Liver (tissue), 9 donors: ENCODE data around the gene ECI1. TPM values are rescaled to one million over a fixed set of nuclear protein-coding genes. Genes with fewer than 3 reads are reported as not detected.

Experiments
- DNase-seq: peaks from one replicate; pipeline ENCODE4 v3.0.0-alpha.2; 2017; ENCODE audit warnings: low spot score
- H3K27ac ChIP-seq, 2 donors: one replicate each; pipeline ENCODE4 v1.7.0; 2013; ENCODE audit warnings: inconsistent platforms in 2 of 2, low read length in 2 of 2, control low read depth in 1 of 2, low read depth in 1 of 2, mild to moderate bottlenecking in 1 of 2
- H3K27me3 ChIP-seq, 4 donors: one replicate each; pipeline versions ENCODE4 v1.6.1 to v1.7.0; 2013; ENCODE audit warnings: low read length in 3 of 4, inconsistent platforms in 1 of 4, mild to moderate bottlenecking in 1 of 4, moderate library complexity in 1 of 4; ENCODE audit not compliant: control insufficient read depth in 4 of 4, insufficient read depth in 4 of 4
- H3K36me3 ChIP-seq, 4 donors: one replicate each; pipeline versions ENCODE4 v1.6.1 to v1.7.0; 2013; ENCODE audit warnings: low read length in 3 of 4, mild to moderate bottlenecking in 3 of 4, low read depth in 1 of 4, moderate library complexity in 1 of 4; ENCODE audit not compliant: control insufficient read depth in 4 of 4, insufficient read depth in 3 of 4
- H3K4me1 ChIP-seq, 4 donors: one replicate each; pipeline versions ENCODE4 v1.6.1 to v1.7.0; 2013; ENCODE audit warnings: low read length in 3 of 4, mild to moderate bottlenecking in 3 of 4, moderate library complexity in 1 of 4; ENCODE audit not compliant: control insufficient read depth in 4 of 4, insufficient read depth in 4 of 4
- H3K4me3 ChIP-seq, 3 donors: one replicate each; pipeline versions ENCODE4 v1.6.1 to v1.7.0; 2013; ENCODE audit warnings: low read length in 3 of 3, control low read depth in 1 of 3, low read depth in 1 of 3, mild to moderate bottlenecking in 1 of 3
- H3K9ac ChIP-seq, 2 donors: one replicate each; pipeline ENCODE4 v1.7.0; 2013; ENCODE audit warnings: low read length in 2 of 2, mild to moderate bottlenecking in 2 of 2, moderate library complexity in 2 of 2, control low read depth in 1 of 2, low read depth in 1 of 2
- H3K9me3 ChIP-seq, 4 donors: one replicate each; pipeline versions ENCODE4 v1.6.1 to v1.7.0; 2013; ENCODE audit warnings: low read length in 3 of 4; ENCODE audit not compliant: control insufficient read depth in 4 of 4
- FOXA1 ChIP-seq: IDR thresholded peaks from 2 replicates; pipeline ENCODE4 v1.6.1; 2016; ENCODE audit warnings: antibody characterized with exemption
- FOXA2 ChIP-seq: IDR thresholded peaks from 2 replicates; pipeline ENCODE4 v1.6.1; 2016; ENCODE audit warnings: antibody characterized with exemption
- GABPA ChIP-seq, 2 donors: IDR thresholded peaks in 1 of 2; conservative IDR thresholded peaks in 1 of 2; 2 replicates each; pipeline ENCODE4 v1.6.1; 2016; ENCODE audit warnings: antibody characterized with exemption in 2 of 2, mild to moderate bottlenecking in 1 of 2, moderate library complexity in 1 of 2
- HNF4A ChIP-seq, 2 donors: conservative IDR thresholded peaks; 2 replicates each; pipeline ENCODE4 v1.6.1; 2016; ENCODE audit warnings: antibody characterized with exemption in 2 of 2, mild to moderate bottlenecking in 2 of 2
- HNF4G ChIP-seq: IDR thresholded peaks from 2 replicates; pipeline ENCODE4 v1.6.1; 2016; ENCODE audit warnings: antibody characterized with exemption
- JUND ChIP-seq, 2 donors: IDR thresholded peaks; 2 replicates each; pipeline ENCODE4 v1.6.1; 2016; ENCODE audit warnings: antibody characterized with exemption in 2 of 2
- MAX ChIP-seq: IDR thresholded peaks from 2 replicates; pipeline ENCODE4 v1.6.1; 2016; ENCODE audit warnings: antibody characterized with exemption
- NR2F2 ChIP-seq: IDR thresholded peaks from 2 replicates; pipeline ENCODE4 v1.6.1; 2016; ENCODE audit warnings: antibody characterized with exemption
- RAD21 ChIP-seq, 2 donors: IDR thresholded peaks; 2 replicates each; pipeline ENCODE4 v1.6.1; 2016; ENCODE audit warnings: antibody characterized with exemption in 2 of 2, mild to moderate bottlenecking in 2 of 2
- RXRA ChIP-seq, 2 donors: IDR thresholded peaks; 2 replicates each; pipeline ENCODE4 v1.6.1; 2017 to 2018; ENCODE audit warnings: antibody characterized with exemption in 2 of 2, mild to moderate bottlenecking in 1 of 2
- SP1 ChIP-seq: IDR thresholded peaks from 2 replicates; pipeline ENCODE4 v1.6.1; 2018; ENCODE audit warnings: antibody characterized with exemption, mild to moderate bottlenecking
- TAF1 ChIP-seq: conservative IDR thresholded peaks from 2 replicates; pipeline ENCODE4 v1.6.1; 2016; ENCODE audit warnings: antibody characterized with exemption, mild to moderate bottlenecking
- YY1 ChIP-seq: IDR thresholded peaks from 2 replicates; pipeline ENCODE4 v1.6.1; 2016; ENCODE audit warnings: antibody characterized with exemption, mild to moderate bottlenecking
- ZBTB33 ChIP-seq: IDR thresholded peaks from 2 replicates; pipeline ENCODE4 v1.6.1; 2016; ENCODE audit warnings: antibody characterized with exemption
- whole genome bisulfite sequencing: extraction: QIAGEN DNeasy Blood & Tissue Kit; methylation state at CpG from one replicate; pipeline ENCODE4 v1.1.7; 2013; 5-methylcytosine and 5-hydroxymethylcytosine counted together
- polyA plus RNA-seq, 2 donors: library from polyadenylated mRNA; stranded (reverse) in 1 of 2; unstranded in 1 of 2; fragments of 200-250 nt in 1 of 2; fragments of >200 nt in 1 of 2; fragmentation: Nextera tagmentation in 1 of 2; extraction: Ambion mirVana in 1 of 2; gene quantifications; one replicate each; pipeline versions ENCODE4 v1.2.1 to v1.2.3, GENCODE V29; 2013 to 2015
- total RNA-seq, 2 donors: library from RNA; depleted of rRNA; stranded (reverse); fragments of >200 nt; gene quantifications; one replicate each; pipeline ENCODE4 v1.2.3, GENCODE V29; 2014
- TF ChIP-seq, protein P1 (sequence below): IDR thresholded peaks from 2 replicates; pipeline ENCODE4 v1.6.1; 2016; ENCODE audit warnings: antibody characterized with exemption, mild to moderate bottlenecking
- TF ChIP-seq, protein P2 (sequence below): IDR thresholded peaks from 2 replicates; pipeline ENCODE4 v1.6.1; 2016; ENCODE audit warnings: antibody characterized with exemption
- TF ChIP-seq, protein P3 (sequence below): fragments of 150-350 bp; IDR thresholded peaks from 2 replicates; pipeline ENCODE4 v1.5.1; 2017; ENCODE audit warnings: improper control_type of control experiment, low read depth, low read length; ENCODE audit not compliant: missing input control
- donor health status: healthy.
- donor health status: healthy.
- donor health status: healthy.
- donor health status: healthy.
- donor health status: healthy.

The ECI1 gene
- total and polyA plus RNA-seq, 4 donors = 36.8 to 107 (median 79.5) TPM

- TF ChIP-seq, protein P1, sequence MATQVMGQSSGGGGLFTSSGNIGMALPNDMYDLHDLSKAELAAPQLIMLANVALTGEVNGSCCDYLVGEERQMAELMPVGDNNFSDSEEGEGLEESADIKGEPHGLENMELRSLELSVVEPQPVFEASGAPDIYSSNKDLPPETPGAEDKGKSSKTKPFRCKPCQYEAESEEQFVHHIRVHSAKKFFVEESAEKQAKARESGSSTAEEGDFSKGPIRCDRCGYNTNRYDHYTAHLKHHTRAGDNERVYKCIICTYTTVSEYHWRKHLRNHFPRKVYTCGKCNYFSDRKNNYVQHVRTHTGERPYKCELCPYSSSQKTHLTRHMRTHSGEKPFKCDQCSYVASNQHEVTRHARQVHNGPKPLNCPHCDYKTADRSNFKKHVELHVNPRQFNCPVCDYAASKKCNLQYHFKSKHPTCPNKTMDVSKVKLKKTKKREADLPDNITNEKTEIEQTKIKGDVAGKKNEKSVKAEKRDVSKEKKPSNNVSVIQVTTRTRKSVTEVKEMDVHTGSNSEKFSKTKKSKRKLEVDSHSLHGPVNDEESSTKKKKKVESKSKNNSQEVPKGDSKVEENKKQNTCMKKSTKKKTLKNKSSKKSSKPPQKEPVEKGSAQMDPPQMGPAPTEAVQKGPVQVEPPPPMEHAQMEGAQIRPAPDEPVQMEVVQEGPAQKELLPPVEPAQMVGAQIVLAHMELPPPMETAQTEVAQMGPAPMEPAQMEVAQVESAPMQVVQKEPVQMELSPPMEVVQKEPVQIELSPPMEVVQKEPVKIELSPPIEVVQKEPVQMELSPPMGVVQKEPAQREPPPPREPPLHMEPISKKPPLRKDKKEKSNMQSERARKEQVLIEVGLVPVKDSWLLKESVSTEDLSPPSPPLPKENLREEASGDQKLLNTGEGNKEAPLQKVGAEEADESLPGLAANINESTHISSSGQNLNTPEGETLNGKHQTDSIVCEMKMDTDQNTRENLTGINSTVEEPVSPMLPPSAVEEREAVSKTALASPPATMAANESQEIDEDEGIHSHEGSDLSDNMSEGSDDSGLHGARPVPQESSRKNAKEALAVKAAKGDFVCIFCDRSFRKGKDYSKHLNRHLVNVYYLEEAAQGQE = no peak
- TF ChIP-seq NR2F2 (no peak), HNF4G (no peak), TAF1 (no peak), RAD21 (IDR thresholded peaks at IDR 0.05) (no peak)
- TF ChIP-seq, protein P2, sequence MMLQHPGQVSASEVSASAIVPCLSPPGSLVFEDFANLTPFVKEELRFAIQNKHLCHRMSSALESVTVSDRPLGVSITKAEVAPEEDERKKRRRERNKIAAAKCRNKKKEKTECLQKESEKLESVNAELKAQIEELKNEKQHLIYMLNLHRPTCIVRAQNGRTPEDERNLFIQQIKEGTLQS = no peak
- TF ChIP-seq, protein P3, sequence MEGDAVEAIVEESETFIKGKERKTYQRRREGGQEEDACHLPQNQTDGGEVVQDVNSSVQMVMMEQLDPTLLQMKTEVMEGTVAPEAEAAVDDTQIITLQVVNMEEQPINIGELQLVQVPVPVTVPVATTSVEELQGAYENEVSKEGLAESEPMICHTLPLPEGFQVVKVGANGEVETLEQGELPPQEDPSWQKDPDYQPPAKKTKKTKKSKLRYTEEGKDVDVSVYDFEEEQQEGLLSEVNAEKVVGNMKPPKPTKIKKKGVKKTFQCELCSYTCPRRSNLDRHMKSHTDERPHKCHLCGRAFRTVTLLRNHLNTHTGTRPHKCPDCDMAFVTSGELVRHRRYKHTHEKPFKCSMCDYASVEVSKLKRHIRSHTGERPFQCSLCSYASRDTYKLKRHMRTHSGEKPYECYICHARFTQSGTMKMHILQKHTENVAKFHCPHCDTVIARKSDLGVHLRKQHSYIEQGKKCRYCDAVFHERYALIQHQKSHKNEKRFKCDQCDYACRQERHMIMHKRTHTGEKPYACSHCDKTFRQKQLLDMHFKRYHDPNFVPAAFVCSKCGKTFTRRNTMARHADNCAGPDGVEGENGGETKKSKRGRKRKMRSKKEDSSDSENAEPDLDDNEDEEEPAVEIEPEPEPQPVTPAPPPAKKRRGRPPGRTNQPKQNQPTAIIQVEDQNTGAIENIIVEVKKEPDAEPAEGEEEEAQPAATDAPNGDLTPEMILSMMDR = no peak
- no peak for DNase-seq
- peaks cover 0 to 2% (median 0%) of the 10 kb centered on the region in 4 donors for H3K27me3 ChIP-seq
- no peaks in the 10 kb centered on the region for H3K36me3 ChIP-seq
- no peak overlapping the region for H3K9ac ChIP-seq
- H3K27ac ChIP-seq = no peak overlapping the region
- H3K4me1 ChIP-seq = peaks cover 2 to 11% (median 4%) of the 10 kb centered on the region in 4 donors
- H3K9me3 ChIP-seq = no peaks in the 10 kb centered on the region
- no peak overlapping the region for H3K4me3 ChIP-seq
- 73% methylated on average over 16 of the region's 16 CpGs for WGBS
Measured at GRCh38 chr16:2194166-2194834, 57.1 kb downstream of the ECI1 start.

DNA sequence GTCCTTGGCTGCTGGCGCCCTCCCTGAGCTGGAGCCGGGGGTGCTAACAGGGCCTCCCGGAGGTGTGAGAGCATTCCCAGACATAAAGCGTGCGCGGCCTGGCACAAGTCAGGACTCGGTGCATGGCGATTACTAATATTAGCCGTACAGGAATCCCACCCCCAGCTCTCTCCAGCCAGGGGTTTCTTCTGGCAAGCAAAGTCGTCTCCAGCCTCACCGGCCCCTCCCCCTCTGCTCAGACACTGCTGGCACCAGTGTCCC lies 60.0 kb downstream of the ECI1 start:
- H3K27ac ChIP-seq = no peak overlapping the region
- H3K9me3 ChIP-seq = no peaks in the 10 kb centered on the region
- no peaks in the 10 kb centered on the region for H3K36me3 ChIP-seq
- peaks cover 2 to 11% (median 3%) of the 10 kb centered on the region in 4 donors for H3K4me1 ChIP-seq
- no peaks in the 10 kb centered on the region for H3K27me3 ChIP-seq
- H3K4me3 ChIP-seq = no peak overlapping the region
- 96% methylated on average over 11 of the region's 11 CpGs for WGBS
- no peak overlapping the region for H3K9ac ChIP-seq
- no peak for DNase-seq
- TF ChIP-seq FOXA2 (no peak), JUND (IDR thresholded peaks at IDR 0.05) (no peak), YY1 (no peak), HNF4A (conservative IDR thresholded peaks at IDR 0.05) (no peak), RXRA (IDR thresholded peaks at IDR 0.05) (no peak), MAX (no peak), GABPA (IDR thresholded peaks at IDR 0.05 in 1 of 2, conservative IDR thresholded peaks at IDR 0.05 in 1 of 2) (no peak), ZBTB33 (no peak), NR2F2 (no peak), SP1 (no peak), TAF1 (no peak), FOXA1 (no peak), HNF4G (no peak)
- TF ChIP-seq, protein P2 = no peak
- TF ChIP-seq, protein P3 = no peak
- TF ChIP-seq, protein P1 = no peak
